Mesodermal cell (in vitro differentiated cells): ENCODE measurements around the gene COL24A1.

Experiments used
- H3K27ac ChIP-seq: 2 replicates; pipeline ENCODE4 v1.7.0; 2013; ENCODE audit warnings: mild to moderate bottlenecking, low read depth, low read length, moderate library complexity; ENCODE audit not compliant: severe bottlenecking
- H3K36me3 ChIP-seq: 2 replicates; pipeline ENCODE4 v1.7.1; 2013; ENCODE audit warnings: mild to moderate bottlenecking, low read length, moderate library complexity; ENCODE audit not compliant: control insufficient read depth, insufficient read depth
- H3K4me1 ChIP-seq: one replicate; pipeline ENCODE4 v1.7.1; 2013; ENCODE audit warnings: mild to moderate bottlenecking, low read length; ENCODE audit not compliant: insufficient read depth, control insufficient read depth, poor library complexity, severe bottlenecking
- H3K4me3 ChIP-seq: 2 replicates; pipeline ENCODE4 v1.7.0; 2013; ENCODE audit warnings: low read length, control low read depth, mild to moderate bottlenecking; ENCODE audit not compliant: insufficient read depth, poor library complexity, severe bottlenecking; ENCODE audit errors: extremely low read depth
- H3K9me3 ChIP-seq: 2 replicates; pipeline ENCODE4 v1.7.1; 2013; ENCODE audit warnings: mild to moderate bottlenecking, low read length, moderate library complexity; ENCODE audit not compliant: control insufficient read depth
- WGBS, 2 experiments: methylation state at CpG; one replicate each; pipeline ENCODE4 v1.1.5; 2013; ENCODE audit warnings: missing lambda C conversion rate in 2 of 2; ENCODE audit not compliant: insufficient coverage in 2 of 2; 5-methylcytosine and 5-hydroxymethylcytosine counted together

The COL24A1 gene

GRCh38 chr1:85943526-85943925, 213.0 kb downstream of the COL24A1 start:
- Histone ChIP-seq H3K36me3 (no peaks in the 10 kb centered on the region), H3K27ac (no peak overlapping the region), H3K4me3 (no peak overlapping the region), H3K9me3 (no peaks in the 10 kb centered on the region), H3K4me1 (no peaks in the 10 kb centered on the region)
- 94% methylated on average over 2 of the region's 4 CpGs; no CpG with 5 or more reads in 1 of the 2 experiments for WGBS, 2 experiments

- no CpG with 5 or more reads among the region's 2 CpGs for WGBS, 2 experiments
- Histone ChIP-seq H3K4me1 (no peaks in the 10 kb centered on the region), H3K36me3 (no peaks in the 10 kb centered on the region), H3K27ac (no peak overlapping the region), H3K9me3 (no peaks in the 10 kb centered on the region), H3K4me3 (no peak overlapping the region)
Measured at GRCh38 chr1:85940656-85941306, 215.8 kb downstream of the COL24A1 start.

- Histone ChIP-seq H3K27ac (no peak overlapping the region), H3K9me3 (no peaks in the 10 kb centered on the region), H3K4me3 (no peak overlapping the region), H3K4me1 (no peaks in the 10 kb centered on the region), H3K36me3 (no peaks in the 10 kb centered on the region)
- 88 to 96% methylated on average over 1 to 2 of the region's 4 CpGs for WGBS, 2 experiments
Measured at GRCh38 chr1:85938829-85939228, 217.7 kb downstream of the COL24A1 start.

GRCh38 chr1:85936470-85936869, 220.1 kb downstream of the COL24A1 start:
- WGBS, 2 experiments = 100% methylated on average over 1 of the region's 2 CpGs; no CpG with 5 or more reads in 1 of the 2 experiments
- Histone ChIP-seq H3K27ac (no peak overlapping the region), H3K4me1 (no peaks in the 10 kb centered on the region), H3K9me3 (no peaks in the 10 kb centered on the region), H3K36me3 (no peaks in the 10 kb centered on the region), H3K4me3 (no peak overlapping the region)

GRCh38 chr1:85936057-85936456, 220.5 kb downstream of the COL24A1 start:
- no peak overlapping the region for H3K27ac ChIP-seq
- H3K4me1 ChIP-seq = no peaks in the 10 kb centered on the region
- WGBS, 2 experiments = 100% methylated on average over 1 of the region's 1 CpG; no CpG with 5 or more reads in 1 of the 2 experiments
- no peak overlapping the region for H3K4me3 ChIP-seq
- H3K36me3 ChIP-seq = no peaks in the 10 kb centered on the region
- no peaks in the 10 kb centered on the region for H3K9me3 ChIP-seq

GRCh38 chr1:85935234-85935633, 221.3 kb downstream of the COL24A1 start:
- Histone ChIP-seq H3K4me1 (no peaks in the 10 kb centered on the region), H3K36me3 (no peaks in the 10 kb centered on the region), H3K9me3 (no peaks in the 10 kb centered on the region), H3K27ac (no peak overlapping the region), H3K4me3 (no peak overlapping the region)
- 83 to 93% methylated on average over 2 of the region's 2 CpGs for WGBS, 2 experiments

GRCh38 chr1:85934516-85934915, 222.1 kb downstream of the COL24A1 start:
- Histone ChIP-seq H3K4me3 (no peak overlapping the region), H3K36me3 (no peaks in the 10 kb centered on the region), H3K9me3 (no peaks in the 10 kb centered on the region), H3K4me1 (no peaks in the 10 kb centered on the region), H3K27ac (no peak overlapping the region)

GRCh38 chr1:85933961-85934360, 222.6 kb downstream of the COL24A1 start:
- Histone ChIP-seq H3K4me3 (no peak overlapping the region), H3K36me3 (no peaks in the 10 kb centered on the region), H3K27ac (no peak overlapping the region), H3K4me1 (no peaks in the 10 kb centered on the region), H3K9me3 (no peaks in the 10 kb centered on the region)

- Histone ChIP-seq H3K4me3 (no peak overlapping the region), H3K27ac (no peak overlapping the region), H3K4me1 (no peaks in the 10 kb centered on the region), H3K36me3 (no peaks in the 10 kb centered on the region), H3K9me3 (no peaks in the 10 kb centered on the region)
- 67% methylated on average over 1 of the region's 3 CpGs; no CpG with 5 or more reads in 1 of the 2 experiments for WGBS, 2 experiments
Measured at GRCh38 chr1:85911742-85912141, 244.8 kb downstream of the COL24A1 start.

- H3K4me1 ChIP-seq = peaks cover 8% of the 10 kb centered on the region
- H3K4me3 ChIP-seq = no peak overlapping the region
- no peaks in the 10 kb centered on the region for H3K36me3 ChIP-seq
- H3K27ac ChIP-seq = no peak overlapping the region
- no peaks in the 10 kb centered on the region for H3K9me3 ChIP-seq
Measured at GRCh38 chr1:85900921-85901320, 255.7 kb downstream of the COL24A1 start.

- Histone ChIP-seq H3K4me3 (no peak overlapping the region), H3K4me1 (peaks cover 8% of the 10 kb centered on the region), H3K36me3 (no peaks in the 10 kb centered on the region), H3K27ac (no peak overlapping the region), H3K9me3 (no peaks in the 10 kb centered on the region)
- WGBS, 2 experiments = 100% methylated on average over 1 to 2 of the region's 2 CpGs
Measured at GRCh38 chr1:85898861-85899260, 257.7 kb downstream of the COL24A1 start.
